ENCODE results near the gene FLT3. TPM values are rescaled to one million over a fixed set of nuclear protein-coding genes. Genes with fewer than 3 reads are reported as not detected.

Gene FLT3
- total RNA-seq, 2 experiments from 2014 or later = 0.39 to 0.55 TPM

GRCh38 chr13:28055357-28055756, 45.0 kb downstream of the FLT3 start:
- Histone ChIP-seq H3K4me3 (ENCODE audit: low read length) (no peak overlapping the region), H3K36me3 (ENCODE audit: insufficient read depth, low read length) (no peaks in the 10 kb centered on the region), H3K27me3 (ENCODE audit: control insufficient read depth in 1 of 2, insufficient read depth in 2 of 2, low read length in 2 of 2) (peaks cover 9 to 13% of the 10 kb centered on the region in 2 experiments), H3K4me1 (ENCODE audit: insufficient read depth, low read length) (no peaks in the 10 kb centered on the region), H3K27ac (ENCODE audit: low read depth in 1 of 2, low read length in 2 of 2) (no peak overlapping the region), H3K9me3 (ENCODE audit: control insufficient read depth in 1 of 2, insufficient read depth in 1 of 2, low read length in 2 of 2) (no peaks in the 10 kb centered on the region)
- ChIA-PET CTCF (interaction anchor here (0.6 kb wide), 1 partner anchor 265 kb away, joined by 4 read pairs; no protein-coding TSS in a partner anchor), POLR2A (no interaction called here)
- no peaks in the 10 kb centered on the region for H3K4me1 Mint-ChIP-seq (ENCODE audit: low read depth)
- no peaks in the 10 kb centered on the region for H3K9me3 Mint-ChIP-seq
- no peak for DNase-seq
- H3K27ac Mint-ChIP-seq = no peak overlapping the region
- no peak for ATAC-seq (ENCODE audit: poor library complexity)
- intact Hi-C loops (cut with DNase I, micrococcal nuclease) = no loop called here
- TF ChIP-seq CTCF (IDR thresholded peaks at IDR 0.05) = no peak
- no peaks in the 10 kb centered on the region for H3K36me3 Mint-ChIP-seq (ENCODE audit: low read depth)
- H3K27me3 Mint-ChIP-seq = peaks cover 23% of the 10 kb centered on the region
- H3K4me3 Mint-ChIP-seq = no peak overlapping the region

- no peaks in the 10 kb centered on the region for H3K9me3 Mint-ChIP-seq
Observed at GRCh38 chr13:28052945-28053344, 47.4 kb downstream of the FLT3 start.

GRCh38 chr13:28049880-28050875, 50.2 kb downstream of the FLT3 start:
- DNase-seq (no peak), ATAC-seq (ENCODE audit: poor library complexity) (no peak)
- TF ChIP-seq CTCF (IDR thresholded peaks at IDR 0.05) = no peak
- no peaks in the 10 kb centered on the region for H3K9me3 ChIP-seq (ENCODE audit: control insufficient read depth in 1 of 2, insufficient read depth in 1 of 2, low read length in 2 of 2)
- ChIA-PET CTCF (no interaction called here), POLR2A (no interaction called here)
- intact Hi-C loops (cut with DNase I, micrococcal nuclease) = no loop called here
- H3K27ac Mint-ChIP-seq = no peak overlapping the region
- H3K36me3 Mint-ChIP-seq (ENCODE audit: low read depth) = no peaks in the 10 kb centered on the region
- H3K4me1 ChIP-seq (ENCODE audit: insufficient read depth, low read length) = no peaks in the 10 kb centered on the region
- H3K4me3 ChIP-seq (ENCODE audit: low read length) = no peak overlapping the region
- H3K9me3 Mint-ChIP-seq = no peaks in the 10 kb centered on the region
- H3K36me3 ChIP-seq (ENCODE audit: insufficient read depth, low read length) = no peaks in the 10 kb centered on the region
- peaks cover 14% of the 10 kb centered on the region for H3K4me1 Mint-ChIP-seq (ENCODE audit: low read depth)
- no peaks in the 10 kb centered on the region for H3K27me3 ChIP-seq (ENCODE audit: control insufficient read depth in 1 of 2, insufficient read depth in 2 of 2, low read length in 2 of 2)
- peaks cover 14% of the 10 kb centered on the region for H3K27me3 Mint-ChIP-seq
- H3K27ac ChIP-seq (ENCODE audit: low read depth in 1 of 2, low read length in 2 of 2) = no peak overlapping the region
- H3K4me3 Mint-ChIP-seq = no peak overlapping the region

More at GRCh38 chr13:28052945-28053344, 47.4 kb downstream of the FLT3 start:
- no peaks in the 10 kb centered on the region for H3K9me3 ChIP-seq (ENCODE audit: control insufficient read depth in 1 of 2, insufficient read depth in 1 of 2, low read length in 2 of 2)
- Mint-ChIP-seq H3K4me3 (no peak overlapping the region), H3K27ac (no peak overlapping the region), H3K36me3 (ENCODE audit: low read depth) (no peaks in the 10 kb centered on the region), H3K4me1 (ENCODE audit: low read depth) (peaks cover 10% of the 10 kb centered on the region), H3K27me3 (peaks cover 26% of the 10 kb centered on the region)
- no peak overlapping the region for H3K4me3 ChIP-seq (ENCODE audit: low read length)
- POLR2A ChIA-PET = no interaction called here
- DNase-seq (no peak), ATAC-seq (ENCODE audit: poor library complexity) (no peak)
- H3K36me3 ChIP-seq (ENCODE audit: insufficient read depth, low read length) = no peaks in the 10 kb centered on the region
- peaks cover 9 to 13% of the 10 kb centered on the region in 2 experiments for H3K27me3 ChIP-seq (ENCODE audit: control insufficient read depth in 1 of 2, insufficient read depth in 2 of 2, low read length in 2 of 2)
- H3K4me1 ChIP-seq (ENCODE audit: insufficient read depth, low read length) = no peaks in the 10 kb centered on the region
- no peak for TF ChIP-seq CTCF (IDR thresholded peaks at IDR 0.05)
- CTCF ChIA-PET = interaction anchor here (0.6 kb wide), 1 partner anchor 189 kb away, joined by 4 read pairs; no protein-coding TSS in a partner anchor
- intact Hi-C loops (cut with DNase I, micrococcal nuclease) = no loop called here
- H3K27ac ChIP-seq (ENCODE audit: low read depth in 1 of 2, low read length in 2 of 2) = no peak overlapping the region

Measured in CD4-positive, alpha-beta T cell (primary cell).